NCI-H345 treated with DMSO at 0.1 percent for 48 hours (cell line): ENCODE measurements around the gene MARVELD1.
"Not testable (repeated sequence)": the region's sequence is repeated elsewhere in the genome, so short reads cannot be mapped to it uniquely, and the experiment has no call there.

ENCODE experiments used
- DNase-seq: peaks from one replicate; lab custom pipeline; 2025; ENCODE audit not compliant: unreplicated experiment; lab: John Stamatoyannopoulos, UW

Gene MARVELD1

GRCh38 chr10:97713339-97713825, at the start of gene MARVELD1:
Gene MARVELD1, plus strand, starts transcription at chr10:97713730. Its CDS starts 147 bp downstream, at chr10:97713877.
- no peak for DNase-seq

- no peak for DNase-seq
Measured at GRCh38 chr10:97664282-97664850, 49.2 kb upstream of the MARVELD1 start.

GRCh38 chr10:97666992-97667391, 46.5 kb upstream of the MARVELD1 start:
- no peak for DNase-seq

- DNase-seq = no peak
Measured at GRCh38 chr10:97667463-97667862, 46.1 kb upstream of the MARVELD1 start.

- no peak for DNase-seq
Measured at GRCh38 chr10:97669571-97669970, 44.0 kb upstream of the MARVELD1 start.

- DNase-seq = no peak
Measured at GRCh38 chr10:97673736-97674525, 39.6 kb upstream of the MARVELD1 start.

GRCh38 chr10:97675222-97675621, 38.3 kb upstream of the MARVELD1 start:
- no peak for DNase-seq

- peak; percentile 18 for DNase-seq
Measured at GRCh38 chr10:97676770-97677581, 36.6 kb upstream of the MARVELD1 start.

- no peak for DNase-seq
Measured at GRCh38 chr10:97679594-97679993, 33.9 kb upstream of the MARVELD1 start.

- no peak for DNase-seq
Measured at GRCh38 chr10:97682042-97682441, 31.5 kb upstream of the MARVELD1 start.

- no peak for DNase-seq
Measured at GRCh38 chr10:97683556-97684367, 29.8 kb upstream of the MARVELD1 start.

GRCh38 chr10:97684368-97684713, 29.2 kb upstream of the MARVELD1 start:
- DNase-seq = not testable (repeated sequence)

GRCh38 chr10:97684866-97685394, 28.6 kb upstream of the MARVELD1 start:
- DNase-seq = no peak

- no peak for DNase-seq
Measured at GRCh38 chr10:97685395-97685958, 28.1 kb upstream of the MARVELD1 start.

- no peak for DNase-seq
Measured at GRCh38 chr10:97686301-97686961, 27.1 kb upstream of the MARVELD1 start.

- peak; percentile 79 for DNase-seq
Measured at GRCh38 chr10:97686962-97687784, 26.4 kb upstream of the MARVELD1 start, which contains the start of gene AVPI1. Gene AVPI1, minus strand, starts transcription at chr10:97687241. Its CDS starts 7,336 bp downstream, at chr10:97679905.

- no peak for DNase-seq
Measured at GRCh38 chr10:97687785-97688781, 25.4 kb upstream of the MARVELD1 start.
